ENCODE results near the gene AGO4. TPM values are rescaled to one million over a fixed set of nuclear protein-coding genes. Genes with fewer than 3 reads are reported as not detected.
A peak's percentile ranks its signal among the peaks of the same experiment; 100 is the strongest.

Gene AGO4
- polyA plus RNA-seq, 3 donors, result 20.0 to 46.9 (median 24.0) TPM

GRCh38 chr1:35835398-35835797 lies 27.6 kb downstream of the AGO4 start:
- H3K4me1 ChIP-seq (ENCODE audit: control insufficient read depth in 1 of 2, insufficient read depth in 2 of 2, low read length in 2 of 2), result peaks cover 20 to 22% of the 10 kb centered on the region in 2 donors
- H3K4me2 ChIP-seq (replicated peaks; ENCODE audit: extremely low read depth, low read length, poor library complexity, severe bottlenecking), result no peak overlapping the region
- no peaks in the 10 kb centered on the region for H3K9me3 ChIP-seq (replicated peaks in 1 of 2; ENCODE audit: control insufficient read depth in 1 of 2, insufficient read depth in 1 of 2, low read length in 2 of 2)
- Mint-ChIP-seq H3K36me3 (peaks cover 72 to 93% of the 10 kb centered on the region in 2 donors), H3K4me3 (no peak overlapping the region), H3K9me3 (peaks cover 0 to 8% (median 3%) of the 10 kb centered on the region in 7 donors), H3K27ac (peak overlapping the region in 6 of 7 donors; percentile 21 to 72 (median 61)), H3K4me1 (peaks cover 21% of the 10 kb centered on the region), H3K27me3 (ENCODE audit: low read depth in 3 of 3) (no peaks in the 10 kb centered on the region)
- no peak overlapping the region for H2AFZ ChIP-seq (ENCODE audit: insufficient read depth, low read depth, low read length, poor library complexity, severe bottlenecking)
- peak overlapping the region in 1 of 2 donors; percentile 29 for H3K27ac ChIP-seq (ENCODE audit: low read depth in 1 of 2, low read length in 2 of 2)
- DNase-seq, result no peak
- peaks cover 70 to 87% of the 10 kb centered on the region in 2 donors for H3K36me3 ChIP-seq (replicated peaks in 1 of 2; ENCODE audit: control insufficient read depth in 1 of 2, insufficient read depth in 2 of 2, low read length in 2 of 2)
- intact Hi-C loops (cut with micrococcal nuclease), result no loop called here
- peaks cover 57% of the 10 kb centered on the region for H3K79me2 ChIP-seq (ENCODE audit: insufficient read depth, low read length)
- no peak overlapping the region for H3K4me3 ChIP-seq (replicated peaks in 1 of 3; ENCODE audit: low read depth in 2 of 3, low read length in 3 of 3)
- H4K20me1 ChIP-seq (ENCODE audit: insufficient read depth, low read length), result peaks cover 34% of the 10 kb centered on the region
- TF ChIP-seq, protein P1, sequence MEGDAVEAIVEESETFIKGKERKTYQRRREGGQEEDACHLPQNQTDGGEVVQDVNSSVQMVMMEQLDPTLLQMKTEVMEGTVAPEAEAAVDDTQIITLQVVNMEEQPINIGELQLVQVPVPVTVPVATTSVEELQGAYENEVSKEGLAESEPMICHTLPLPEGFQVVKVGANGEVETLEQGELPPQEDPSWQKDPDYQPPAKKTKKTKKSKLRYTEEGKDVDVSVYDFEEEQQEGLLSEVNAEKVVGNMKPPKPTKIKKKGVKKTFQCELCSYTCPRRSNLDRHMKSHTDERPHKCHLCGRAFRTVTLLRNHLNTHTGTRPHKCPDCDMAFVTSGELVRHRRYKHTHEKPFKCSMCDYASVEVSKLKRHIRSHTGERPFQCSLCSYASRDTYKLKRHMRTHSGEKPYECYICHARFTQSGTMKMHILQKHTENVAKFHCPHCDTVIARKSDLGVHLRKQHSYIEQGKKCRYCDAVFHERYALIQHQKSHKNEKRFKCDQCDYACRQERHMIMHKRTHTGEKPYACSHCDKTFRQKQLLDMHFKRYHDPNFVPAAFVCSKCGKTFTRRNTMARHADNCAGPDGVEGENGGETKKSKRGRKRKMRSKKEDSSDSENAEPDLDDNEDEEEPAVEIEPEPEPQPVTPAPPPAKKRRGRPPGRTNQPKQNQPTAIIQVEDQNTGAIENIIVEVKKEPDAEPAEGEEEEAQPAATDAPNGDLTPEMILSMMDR (IDR thresholded peaks at IDR 0.05), result no peak
- 72% methylated on average over 2 of the region's 2 CpGs for WGBS (ENCODE audit: insufficient coverage)
- H3K27me3 ChIP-seq (ENCODE audit: control insufficient read depth in 2 of 2, insufficient read depth in 2 of 2, low read length in 2 of 2), result no peaks in the 10 kb centered on the region
- H3K9ac ChIP-seq (ENCODE audit: insufficient read depth, low read length, poor library complexity, severe bottlenecking), result no peak overlapping the region

DNA sequence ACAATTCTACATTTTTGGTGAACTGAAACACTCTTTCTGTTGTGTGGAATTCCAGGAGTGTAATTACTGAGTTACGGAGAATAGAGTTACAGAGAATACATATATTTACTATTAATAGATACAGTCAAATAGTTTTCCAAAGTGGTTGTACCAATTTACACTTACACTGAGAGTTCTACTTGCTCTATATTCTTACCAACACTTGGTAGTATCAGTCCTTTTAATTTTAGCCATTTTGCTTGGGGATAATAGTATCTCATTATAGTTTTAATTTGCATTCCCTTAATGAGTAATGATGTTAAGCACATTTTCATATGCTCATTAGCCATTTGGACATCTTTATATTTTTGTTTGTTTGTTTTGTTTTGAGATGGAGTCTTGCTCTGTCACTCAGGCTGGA lies 28.9 kb downstream of the AGO4 start:
- DNase-seq, result no peak
- H4K20me1 ChIP-seq (ENCODE audit: insufficient read depth, low read length), result peaks cover 34% of the 10 kb centered on the region
- H3K9ac ChIP-seq (ENCODE audit: insufficient read depth, low read length, poor library complexity, severe bottlenecking), result no peak overlapping the region
- Mint-ChIP-seq H3K9me3 (peaks cover 0 to 8% (median 3%) of the 10 kb centered on the region in 7 donors), H3K27me3 (ENCODE audit: low read depth in 3 of 3) (no peaks in the 10 kb centered on the region), H3K4me3 (no peak overlapping the region), H3K27ac (peak overlapping the region in 2 of 7 donors; percentile 40 to 75), H3K36me3 (peaks cover 71 to 93% of the 10 kb centered on the region in 2 donors), H3K4me1 (peaks cover 21% of the 10 kb centered on the region)
- no peaks in the 10 kb centered on the region for H3K9me3 ChIP-seq (replicated peaks in 1 of 2; ENCODE audit: control insufficient read depth in 1 of 2, insufficient read depth in 1 of 2, low read length in 2 of 2)
- no CpG with 5 or more reads among the region's 1 CpG for WGBS (ENCODE audit: insufficient coverage)
- TF ChIP-seq, protein P1 (IDR thresholded peaks at IDR 0.05), result no peak
- no peaks in the 10 kb centered on the region for H3K27me3 ChIP-seq (ENCODE audit: control insufficient read depth in 2 of 2, insufficient read depth in 2 of 2, low read length in 2 of 2)
- H2AFZ ChIP-seq (ENCODE audit: insufficient read depth, low read depth, low read length, poor library complexity, severe bottlenecking), result no peak overlapping the region
- peak overlapping the region in 1 of 2 donors; percentile 72 for H3K27ac ChIP-seq (ENCODE audit: low read depth in 1 of 2, low read length in 2 of 2)
- no peak overlapping the region for H3K4me2 ChIP-seq (replicated peaks; ENCODE audit: extremely low read depth, low read length, poor library complexity, severe bottlenecking)
- intact Hi-C loops (cut with micrococcal nuclease), result loop anchor here in 1 of 2 donors (2.0 kb wide), 1 partner anchor 26 kb away; no protein-coding TSS in a partner anchor
- no peak overlapping the region for H3K4me3 ChIP-seq (replicated peaks in 1 of 3; ENCODE audit: low read depth in 2 of 3, low read length in 3 of 3)
- peaks cover 63% of the 10 kb centered on the region for H3K79me2 ChIP-seq (ENCODE audit: insufficient read depth, low read length)
- peaks cover 20 to 22% of the 10 kb centered on the region in 2 donors for H3K4me1 ChIP-seq (ENCODE audit: control insufficient read depth in 1 of 2, insufficient read depth in 2 of 2, low read length in 2 of 2)
- peaks cover 76 to 87% of the 10 kb centered on the region in 2 donors for H3K36me3 ChIP-seq (replicated peaks in 1 of 2; ENCODE audit: control insufficient read depth in 1 of 2, insufficient read depth in 2 of 2, low read length in 2 of 2)

Measured in CD14-positive monocyte (primary cell).